PFSK-1 (cell line): ENCODE data around the gene DIAPH1.

Experiments
- POLR2AphosphoS5 ChIP-seq: IDR thresholded peaks from 2 replicates; pipeline ENCODE4 v1.6.1; 2012; ENCODE audit warnings: low read depth, mild to moderate bottlenecking, control low read depth, low read length, moderate library complexity
- REST ChIP-seq, 2 experiments: IDR thresholded peaks; 2 replicates each; pipeline versions ENCODE4 v1.6.1 to v1.8.0; 2011 to 2012; ENCODE audit warnings: low read depth in 2 of 2, low read length in 2 of 2, control low read depth in 1 of 2, inconsistent platforms in 1 of 2, mild to moderate bottlenecking in 1 of 2, moderate library complexity in 1 of 2; ENCODE audit not compliant: insufficient read depth in 1 of 2
- TAF1 ChIP-seq: IDR thresholded peaks from 2 replicates; pipeline ENCODE4 v1.6.1; 2012; ENCODE audit warnings: low read length, control low read depth, borderline replicate concordance; ENCODE audit not compliant: insufficient read depth

GRCh38 chr5:141547921-141548320 is 70.9 kb downstream of the DIAPH1 start:
- TF ChIP-seq POLR2AphosphoS5 (no peak), REST (IDR thresholded peaks at IDR 0.05; ENCODE audit: insufficient read depth in 1 of 2, low read depth in 2 of 2, low read length in 2 of 2) (no peak), TAF1 (no peak)
